Superior temporal gyrus (tissue), 1 donor: ENCODE measurements around the gene CIROP.
"Not testable (repeated sequence)": the region's sequence is repeated elsewhere in the genome, so short reads cannot be mapped to it uniquely, and the experiment has no call there.

Experiments
- DNase-seq: peaks from one replicate; pipeline ENCODE4 v3.0.0-alpha.2; 2016; ENCODE audit errors: extremely low spot score

The CIROP gene

GRCh38 chr14:23114120-23114458, 9.3 kb upstream of the CIROP start:
- no peak for DNase-seq

- DNase-seq: no peak
Observed at GRCh38 chr14:23113431-23114119, 8.8 kb upstream of the CIROP start.

- DNase-seq: no peak
Observed at GRCh38 chr14:23112359-23113178, 7.8 kb upstream of the CIROP start.

- DNase-seq: no peak
Observed at GRCh38 chr14:23110579-23111365, 6.0 kb upstream of the CIROP start.

- DNase-seq: no peak
Observed at GRCh38 chr14:23109769-23110168, 5.0 kb upstream of the CIROP start.

- DNase-seq: not testable (repeated sequence)
Observed at GRCh38 chr14:23108169-23108568, 3.4 kb upstream of the CIROP start.

- not testable (repeated sequence) for DNase-seq
Observed at GRCh38 chr14:23107620-23108019, 2.8 kb upstream of the CIROP start.

- no peak for DNase-seq
Observed at GRCh38 chr14:23106747-23107045, 1.9 kb upstream of the CIROP start.

GRCh38 chr14:23105348-23105824, 597 bp upstream of the CIROP start:
- DNase-seq: no peak

- no peak for DNase-seq
Observed at GRCh38 chr14:23104070-23104590, 659 bp downstream of the CIROP start.

GRCh38 chr14:23103581-23103980, 1.2 kb downstream of the CIROP start:
- no peak for DNase-seq

- peak; percentile 15 for DNase-seq
Observed at GRCh38 chr14:23102801-23103200, 2.0 kb downstream of the CIROP start.

- no peak for DNase-seq
Observed at GRCh38 chr14:23101986-23102625, 2.7 kb downstream of the CIROP start.

GRCh38 chr14:23101213-23101970, 3.4 kb downstream of the CIROP start:
- no peak for DNase-seq

GRCh38 chr14:23099212-23099861, 5.5 kb downstream of the CIROP start:
- DNase-seq: no peak

GRCh38 chr14:23097786-23098185, 7.0 kb downstream of the CIROP start:
- DNase-seq: no peak

- peak; percentile 100 for DNase-seq
Observed at GRCh38 chr14:23095196-23096108, 9.3 kb downstream of the CIROP start, which contains the start of gene C14orf119. Gene C14orf119 (plus strand): TSS chr14:23095505. CDS start chr14:23097659, 2,154 bp downstream.

- DNase-seq: no peak
Observed at GRCh38 chr14:23094666-23095195, 10.1 kb downstream of the CIROP start, which contains the start of gene ACIN1. Gene ACIN1 (minus strand): TSS chr14:23095136. CDS start chr14:23095112, 24 bp downstream.
